Adrenal gland (tissue), 12 donors: ENCODE data around the gene UGT2A3. TPM values are rescaled to one million over a fixed set of nuclear protein-coding genes. Genes with fewer than 3 reads are reported as not detected.

Experiments
- DNase-seq, 7 donors: peaks; one replicate each; pipeline ENCODE4 v3.0.0-alpha.2; 2019 to 2020
- H3K27ac ChIP-seq, 5 donors: fragments of 200-600 bp; sonication (generic) in 4 of 5; 1 replicate in 3 of 5; 2 replicates in 2 of 5; pipeline versions ENCODE4 v1.5.1 to v1.8.0; 2016 to 2020; ENCODE audit warnings: mild to moderate bottlenecking in 1 of 5
- H3K27me3 ChIP-seq: fragments of 200-600 bp; 2 replicates; pipeline ENCODE4 v1.8.0; 2021
- H3K36me3 ChIP-seq, 2 donors: fragments of 200-600 bp; replicated peaks in 1 of 2; 1 replicate in 1 of 2; 2 replicates in 1 of 2; pipeline versions ENCODE4 v1.5.1 to v1.8.0; 2018 to 2022
- H3K4me1 ChIP-seq, 2 donors: fragments of 200-600 bp; replicated peaks in 1 of 2; 1 replicate in 1 of 2; 2 replicates in 1 of 2; pipeline versions ENCODE4 v1.5.1 to v1.8.0; 2018 to 2021
- H3K4me3 ChIP-seq, 4 donors: fragments of 200-600 bp; sonication (generic) in 3 of 4; one replicate each; pipeline ENCODE4 v1.5.1; 2016 to 2018
- H3K9me3 ChIP-seq, 3 donors: fragments of 200-600 bp; sonication (generic) in 1 of 3; replicated peaks in 1 of 3; 1 replicate in 2 of 3; 2 replicates in 1 of 3; pipeline versions ENCODE4 v1.5.1 to v1.8.0; 2016 to 2021
- POLR2A ChIP-seq, 2 donors: fragments of 450-650 bp; IDR thresholded peaks; one replicate each; pipeline ENCODE4 v1.6.1; 2017; ENCODE audit warnings: antibody characterized with exemption in 2 of 2, mild to moderate bottlenecking in 2 of 2, moderate library complexity in 1 of 2
- WGBS, 4 donors: extraction: QIAGEN DNeasy Blood & Tissue Kit in 2 of 4; methylation state at CpG; one replicate each; pipeline versions ENCODE4 v1.1.5 to v1.1.7; 2013 to 2017; 5-methylcytosine and 5-hydroxymethylcytosine counted together
- intact Hi-C, 2 donors: fragments of 100-400 bp; cut with DNase I; formaldehyde crosslinking; loops; one replicate each; pipeline versions ENCODE4 v1.14.1 to v1.15.0; 2022 to 2023
- polyA plus RNA-seq, 3 donors: library from polyadenylated mRNA; stranded (reverse); fragments of 200-250 nt in 2 of 3; fragments of 350-450 nt in 1 of 3; fragmentation: Illumina TruSeq in 1 of 3; extraction: RNeasy Lipid Tissue Mini Kit (QIAGEN cat#74804) in 1 of 3; gene quantifications; one replicate each; pipeline ENCODE4 v1.2.3, GENCODE V29; 2013 to 2014
- total RNA-seq, 9 donors: library from RNA; depleted of rRNA in 4 of 9; stranded (reverse); fragments of >200 nt in 4 of 9; fragments of 120-200 nt in 1 of 9; fragmentation: NEBNext Ultra II Directional in 1 of 9; extraction: Animal tissue kit (Norgen Biotek cat#: 25700) in 1 of 9; gene quantifications; one replicate each; pipeline versions ENCODE4 v1.1.0 to v1.2.4, GENCODE V29; 2013 to 2023
- TF ChIP-seq, protein P1 (sequence below), 6 experiments: fragments of 450-650 bp in 4 of 6; fragments of 200-600 bp in 2 of 6; sonication (generic) in 1 of 6; IDR thresholded peaks; 1 replicate in 5 of 6; 2 replicates in 1 of 6; pipeline versions ENCODE4 v1.5.1 to v1.8.0; 2016 to 2021; ENCODE audit warnings: antibody characterized with exemption in 6 of 6, mild to moderate bottlenecking in 2 of 6, moderate library complexity in 1 of 6
- donor health status: healthy with polysubstance abuse.
- donor health status: Bipolar disorder and iron deficiency.
- donor health status: DM: yes; HTN: yes; CAD: no.
- donor health status: DM: no; HTN: no; CAD: no.
- donor health status: DM: no; HTN: no; CAD: no.
- donor health status: DM: yes; HTN: yes; CAD: no.

The UGT2A3 gene
- total and polyA plus RNA-seq, 12 donors: 0.11 to 0.22 TPM; not detected in 10

DNA sequence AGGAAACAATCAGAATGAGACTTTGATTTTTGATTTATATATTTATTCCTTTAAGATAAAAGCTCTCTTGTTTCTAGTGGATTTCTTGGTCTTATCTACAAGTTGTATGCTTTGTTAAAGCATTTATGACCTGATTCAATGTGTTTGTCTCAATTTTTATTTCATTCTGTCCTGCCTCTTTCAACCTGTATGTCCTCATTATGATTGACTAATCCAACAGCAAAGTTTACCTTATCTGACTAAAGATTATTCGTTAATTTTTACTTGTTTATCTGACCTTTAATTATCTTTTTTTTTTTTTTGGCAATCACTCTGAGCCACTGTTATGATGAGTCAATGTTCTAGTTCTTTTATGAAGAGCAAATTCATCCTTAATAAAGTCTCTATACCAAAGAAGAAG, 54.9 kb downstream of the UGT2A3 start:
- no peaks in the 10 kb centered on the region for H3K4me1 ChIP-seq
- 28 to 47% (median 39%) methylated on average over 1 of the region's 1 CpG for WGBS, 4 donors
- H3K27ac ChIP-seq: no peak overlapping the region
- DNase-seq: no peak
- TF ChIP-seq, protein P1, sequence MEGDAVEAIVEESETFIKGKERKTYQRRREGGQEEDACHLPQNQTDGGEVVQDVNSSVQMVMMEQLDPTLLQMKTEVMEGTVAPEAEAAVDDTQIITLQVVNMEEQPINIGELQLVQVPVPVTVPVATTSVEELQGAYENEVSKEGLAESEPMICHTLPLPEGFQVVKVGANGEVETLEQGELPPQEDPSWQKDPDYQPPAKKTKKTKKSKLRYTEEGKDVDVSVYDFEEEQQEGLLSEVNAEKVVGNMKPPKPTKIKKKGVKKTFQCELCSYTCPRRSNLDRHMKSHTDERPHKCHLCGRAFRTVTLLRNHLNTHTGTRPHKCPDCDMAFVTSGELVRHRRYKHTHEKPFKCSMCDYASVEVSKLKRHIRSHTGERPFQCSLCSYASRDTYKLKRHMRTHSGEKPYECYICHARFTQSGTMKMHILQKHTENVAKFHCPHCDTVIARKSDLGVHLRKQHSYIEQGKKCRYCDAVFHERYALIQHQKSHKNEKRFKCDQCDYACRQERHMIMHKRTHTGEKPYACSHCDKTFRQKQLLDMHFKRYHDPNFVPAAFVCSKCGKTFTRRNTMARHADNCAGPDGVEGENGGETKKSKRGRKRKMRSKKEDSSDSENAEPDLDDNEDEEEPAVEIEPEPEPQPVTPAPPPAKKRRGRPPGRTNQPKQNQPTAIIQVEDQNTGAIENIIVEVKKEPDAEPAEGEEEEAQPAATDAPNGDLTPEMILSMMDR (IDR thresholded peaks at IDR 0.05): no peak
- TF ChIP-seq POLR2A (IDR thresholded peaks at IDR 0.05): no peak
- H3K9me3 ChIP-seq: no peaks in the 10 kb centered on the region
- no peak overlapping the region for H3K4me3 ChIP-seq
- no peaks in the 10 kb centered on the region for H3K27me3 ChIP-seq
- intact Hi-C loops: no loop called here
- no peaks in the 10 kb centered on the region for H3K36me3 ChIP-seq

DNA sequence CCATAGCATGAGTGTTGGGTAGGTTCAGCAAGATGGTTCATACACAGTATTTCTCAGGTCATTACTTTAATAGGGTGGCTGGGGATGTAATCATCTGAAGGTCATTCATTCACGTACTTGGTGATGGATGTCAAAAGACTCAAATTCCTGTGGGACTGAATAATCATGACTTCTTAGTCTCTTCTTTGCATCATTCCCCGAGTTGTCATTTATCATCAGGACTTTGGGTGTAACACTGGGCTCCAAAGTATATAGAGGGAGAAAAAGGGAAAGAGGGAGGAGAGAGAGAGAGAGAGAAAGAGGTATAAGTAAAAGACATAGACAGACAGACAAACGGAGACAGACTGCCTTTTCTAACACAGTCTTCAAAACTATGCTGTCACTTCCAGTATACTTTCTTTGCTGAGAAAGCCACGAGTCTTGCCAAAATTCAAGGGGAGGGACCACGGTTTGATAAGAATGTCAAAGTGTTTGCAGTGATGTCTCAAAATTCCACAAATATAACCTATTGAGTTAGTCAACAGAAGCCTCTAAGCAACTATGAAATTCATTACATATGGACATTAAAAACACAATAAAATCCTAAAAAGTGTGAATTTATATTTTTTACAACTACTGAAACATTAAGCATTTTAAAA, 55.9 kb downstream of the UGT2A3 start:
- Histone ChIP-seq H3K36me3 (no peaks in the 10 kb centered on the region), H3K27ac (no peak overlapping the region), H3K4me1 (no peaks in the 10 kb centered on the region), H3K27me3 (no peaks in the 10 kb centered on the region), H3K9me3 (no peaks in the 10 kb centered on the region), H3K4me3 (no peak overlapping the region)
- TF ChIP-seq, protein P1 (IDR thresholded peaks at IDR 0.05): no peak
- no peak for TF ChIP-seq POLR2A (IDR thresholded peaks at IDR 0.05)
- 36 to 53% (median 49%) methylated on average over 5 of the region's 5 CpGs for WGBS, 4 donors
- intact Hi-C loops: no loop called here
- no peak for DNase-seq

DNA sequence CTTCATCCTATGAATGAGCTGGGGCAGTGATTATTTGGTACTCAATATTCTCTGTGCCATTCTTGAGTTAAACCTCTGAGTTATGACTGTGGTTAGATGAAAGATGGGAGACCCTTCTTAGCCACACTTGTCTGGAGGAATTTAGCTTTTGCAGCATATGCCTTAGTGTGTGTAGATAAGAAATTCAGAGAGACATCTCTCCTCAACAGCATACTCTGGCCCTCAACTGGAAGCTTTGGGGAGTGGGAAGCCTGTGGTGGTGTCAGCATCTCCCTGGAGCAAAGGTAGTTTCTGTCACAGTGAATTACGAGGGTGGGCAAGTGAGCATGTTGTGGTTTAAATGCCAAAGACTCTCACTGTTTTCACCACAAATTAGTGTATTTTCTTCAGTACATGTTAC, 58.7 kb downstream of the UGT2A3 start:
- whole genome bisulfite sequencing, 4 donors: 67 to 75% (median 73%) methylated on average over 1 of the region's 1 CpG
- Histone ChIP-seq H3K36me3 (no peaks in the 10 kb centered on the region), H3K27ac (no peak overlapping the region), H3K9me3 (no peaks in the 10 kb centered on the region), H3K27me3 (no peaks in the 10 kb centered on the region), H3K4me3 (no peak overlapping the region), H3K4me1 (no peaks in the 10 kb centered on the region)
- intact Hi-C loops: no loop called here
- TF ChIP-seq, protein P1 (IDR thresholded peaks at IDR 0.05): no peak
- TF ChIP-seq POLR2A (IDR thresholded peaks at IDR 0.05): no peak
- DNase-seq: no peak

DNA sequence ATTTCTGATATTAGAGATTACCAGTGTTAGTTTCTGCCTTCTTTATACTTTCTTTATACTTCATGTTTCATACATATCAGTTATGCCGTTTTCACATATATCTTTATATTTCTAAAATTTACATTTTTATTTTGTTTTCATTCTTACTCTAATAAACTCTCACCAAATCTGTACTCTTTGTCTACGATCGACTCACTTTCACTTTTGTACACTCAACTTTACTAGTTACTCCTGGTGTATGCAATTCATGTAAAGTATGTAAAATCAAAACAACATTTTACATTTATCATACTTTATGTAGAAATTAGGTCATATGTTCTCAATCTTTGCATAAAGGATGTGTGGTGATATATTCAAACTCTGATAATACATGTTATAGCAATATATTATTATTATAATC, 59.9 kb downstream of the UGT2A3 start:
- H3K4me3 ChIP-seq: no peak overlapping the region
- no peaks in the 10 kb centered on the region for H3K9me3 ChIP-seq
- H3K36me3 ChIP-seq: no peaks in the 10 kb centered on the region
- TF ChIP-seq, protein P1 (IDR thresholded peaks at IDR 0.05): no peak
- no peak for TF ChIP-seq POLR2A (IDR thresholded peaks at IDR 0.05)
- intact Hi-C loops: no loop called here
- 80 to 95% (median 91%) methylated on average over 3 of the region's 3 CpGs for WGBS, 4 donors
- H3K4me1 ChIP-seq: no peaks in the 10 kb centered on the region
- no peak for DNase-seq
- H3K27ac ChIP-seq: no peak overlapping the region
- no peaks in the 10 kb centered on the region for H3K27me3 ChIP-seq
